ENCODE measurements around the gene XAGE3.

The XAGE3 gene

GRCh38 chrX:52839137-52839536 is 28.7 kb downstream of the XAGE3 start:
- no peak for DNase-seq (ENCODE audit: low read depth)

- no peak for DNase-seq (ENCODE audit: low read depth)
Measured at GRCh38 chrX:52830551-52830950, 37.3 kb downstream of the XAGE3 start.

- no peak for DNase-seq (ENCODE audit: low read depth)
Measured at GRCh38 chrX:52824608-52825007, 43.3 kb downstream of the XAGE3 start.

- no peak for DNase-seq (ENCODE audit: low read depth)
Measured at GRCh38 chrX:52821079-52821760, 46.7 kb downstream of the XAGE3 start.

GRCh38 chrX:52819788-52820187 is 48.1 kb downstream of the XAGE3 start:
- DNase-seq (ENCODE audit: low read depth): no peak
